ENCODE measurements around the gene ZIC5. TPM values are rescaled to one million over a fixed set of nuclear protein-coding genes. Genes with fewer than 3 reads are reported as not detected.

ZIC5 gene
- total and polyA plus RNA-seq, 8 donors, result not detected

DNA sequence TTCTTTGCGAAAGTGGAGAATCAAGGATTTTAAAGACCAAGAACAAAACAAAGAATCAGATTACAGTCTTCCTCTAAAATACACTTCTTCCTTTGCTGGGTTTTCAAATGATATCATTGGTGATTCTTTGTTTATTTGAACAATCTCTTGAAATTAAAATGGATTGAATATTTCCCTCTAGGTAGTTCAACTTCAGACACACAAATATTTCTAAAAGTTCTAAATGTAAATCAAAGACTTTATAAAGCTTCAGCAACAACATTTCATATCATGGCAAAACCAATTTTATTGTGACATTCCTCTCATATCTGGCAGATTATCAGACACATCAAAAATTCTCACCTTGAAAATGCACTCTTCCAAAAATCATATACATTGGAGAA lies 23.1 kb upstream of the ZIC5 start:
- no peak for DNase-seq
- Histone ChIP-seq H3K4me3 (no peak overlapping the region), H3K27me3 (peaks cover 55 to 98% (median 95%) of the 10 kb centered on the region in 3 donors), H3K27ac (no peak overlapping the region), H3K4me1 (peaks cover 6 to 36% (median 20%) of the 10 kb centered on the region in 4 donors), H3K9me3 (peaks cover 0 to 23% (median 10%) of the 10 kb centered on the region in 4 donors), H3K36me3 (no peaks in the 10 kb centered on the region)
- WGBS, 5 donors, result 16 to 31% (median 28%) methylated on average over 1 of the region's 1 CpG
- intact Hi-C loops (cut with DNase I; ENCODE audit: low total_unique reads), result no loop called here
- TF ChIP-seq POLR2AphosphoS5 (IDR thresholded peaks at IDR 0.05) (no peak), POLR2A (IDR thresholded peaks at IDR 0.05) (no peak), EP300 (IDR thresholded peaks at IDR 0.05) (no peak)
- TF ChIP-seq, protein P1, sequence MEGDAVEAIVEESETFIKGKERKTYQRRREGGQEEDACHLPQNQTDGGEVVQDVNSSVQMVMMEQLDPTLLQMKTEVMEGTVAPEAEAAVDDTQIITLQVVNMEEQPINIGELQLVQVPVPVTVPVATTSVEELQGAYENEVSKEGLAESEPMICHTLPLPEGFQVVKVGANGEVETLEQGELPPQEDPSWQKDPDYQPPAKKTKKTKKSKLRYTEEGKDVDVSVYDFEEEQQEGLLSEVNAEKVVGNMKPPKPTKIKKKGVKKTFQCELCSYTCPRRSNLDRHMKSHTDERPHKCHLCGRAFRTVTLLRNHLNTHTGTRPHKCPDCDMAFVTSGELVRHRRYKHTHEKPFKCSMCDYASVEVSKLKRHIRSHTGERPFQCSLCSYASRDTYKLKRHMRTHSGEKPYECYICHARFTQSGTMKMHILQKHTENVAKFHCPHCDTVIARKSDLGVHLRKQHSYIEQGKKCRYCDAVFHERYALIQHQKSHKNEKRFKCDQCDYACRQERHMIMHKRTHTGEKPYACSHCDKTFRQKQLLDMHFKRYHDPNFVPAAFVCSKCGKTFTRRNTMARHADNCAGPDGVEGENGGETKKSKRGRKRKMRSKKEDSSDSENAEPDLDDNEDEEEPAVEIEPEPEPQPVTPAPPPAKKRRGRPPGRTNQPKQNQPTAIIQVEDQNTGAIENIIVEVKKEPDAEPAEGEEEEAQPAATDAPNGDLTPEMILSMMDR (IDR thresholded peaks at IDR 0.05), result no peak

DNA sequence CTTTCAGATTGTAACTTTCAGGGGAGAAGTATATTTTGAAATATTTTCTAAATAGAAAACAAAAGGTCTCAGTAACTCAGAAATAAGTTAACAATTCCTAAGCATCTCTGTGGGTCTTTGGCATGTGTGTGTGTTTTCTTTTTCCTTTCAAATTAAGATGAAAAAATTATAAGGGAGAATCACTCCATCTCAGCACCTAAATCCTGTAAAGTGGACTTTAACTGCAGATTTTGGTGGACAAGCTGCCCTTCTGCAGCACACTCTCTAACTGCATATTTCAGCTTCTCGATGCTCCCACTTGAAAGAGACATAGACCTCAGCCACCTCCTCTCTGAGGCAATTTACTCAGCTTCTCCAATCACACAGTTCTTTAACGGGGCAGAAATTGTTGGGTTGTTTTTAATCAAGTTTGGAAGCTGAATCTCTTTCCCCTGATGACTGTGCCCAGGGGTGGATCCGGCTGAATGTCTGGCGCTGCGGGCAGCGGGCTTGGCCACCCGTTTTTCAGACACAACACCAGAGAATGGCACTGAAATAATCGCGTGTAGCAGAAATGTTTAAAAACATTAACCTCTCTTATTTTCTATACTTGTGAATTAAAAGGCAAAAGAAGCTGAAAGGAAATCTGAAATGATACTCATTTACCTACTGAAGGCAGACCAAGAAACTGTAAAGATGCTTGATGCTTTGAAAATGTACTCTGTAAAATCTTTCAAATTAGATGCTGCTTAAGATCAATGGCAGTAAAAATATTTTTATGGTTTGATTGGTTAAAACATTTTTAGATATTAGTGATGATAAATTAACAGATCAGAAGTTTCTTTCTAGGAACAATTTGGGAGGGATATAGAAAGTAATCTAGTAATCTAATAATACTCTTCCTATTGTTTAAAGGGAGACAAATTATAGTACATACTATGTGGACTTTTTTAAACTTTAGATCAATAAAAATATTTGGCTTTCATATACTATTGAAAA lies 22.4 kb upstream of the ZIC5 start:
- peaks cover 0 to 23% (median 10%) of the 10 kb centered on the region in 4 donors for H3K9me3 ChIP-seq
- no peak for TF ChIP-seq POLR2AphosphoS5 (IDR thresholded peaks at IDR 0.05)
- TF ChIP-seq POLR2A (IDR thresholded peaks at IDR 0.05), result no peak
- TF ChIP-seq, protein P1 (IDR thresholded peaks at IDR 0.05), result no peak
- TF ChIP-seq EP300 (IDR thresholded peaks at IDR 0.05), result no peak
- DNase-seq, result peak in 1 of 2 donors; percentile 10
- intact Hi-C loops (cut with DNase I; ENCODE audit: low total_unique reads), result no loop called here
- H3K36me3 ChIP-seq, result no peaks in the 10 kb centered on the region
- H3K27me3 ChIP-seq, result peaks cover 59 to 100% (median 99%) of the 10 kb centered on the region in 3 donors
- no peak overlapping the region for H3K27ac ChIP-seq
- H3K4me1 ChIP-seq, result peaks cover 7 to 43% (median 26%) of the 10 kb centered on the region in 4 donors
- 11 to 19% (median 17%) methylated on average over 9 of the region's 9 CpGs for WGBS, 5 donors
- H3K4me3 ChIP-seq, result no peak overlapping the region

DNA sequence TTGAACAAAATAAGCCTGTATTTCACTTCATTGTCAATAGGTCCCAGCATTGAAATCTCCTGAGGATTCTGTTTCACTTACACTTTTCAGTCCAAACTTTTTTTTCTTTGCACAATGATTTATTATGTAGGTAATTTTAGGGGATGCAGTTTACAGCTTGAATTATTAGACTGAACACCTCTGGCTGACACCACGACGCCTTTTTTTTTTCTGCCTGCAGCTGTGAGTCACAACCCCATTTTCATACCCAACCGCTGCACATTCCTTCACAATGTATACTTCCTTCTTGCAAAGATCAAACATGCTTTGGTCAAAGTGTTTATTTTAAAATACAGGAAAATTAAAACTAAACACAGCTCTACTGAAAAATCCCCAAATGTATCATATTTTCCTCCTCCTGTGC lies 21.4 kb upstream of the ZIC5 start:
- intact Hi-C loops (cut with DNase I; ENCODE audit: low total_unique reads), result no loop called here
- Histone ChIP-seq H3K4me1 (peaks cover 7 to 49% (median 30%) of the 10 kb centered on the region in 4 donors), H3K9me3 (peaks cover 0 to 23% (median 10%) of the 10 kb centered on the region in 4 donors), H3K27ac (no peak overlapping the region), H3K36me3 (no peaks in the 10 kb centered on the region), H3K4me3 (no peak overlapping the region), H3K27me3 (peaks cover 63 to 100% (median 100%) of the 10 kb centered on the region in 3 donors)
- WGBS, 5 donors, result 3 to 8% (median 6%) methylated on average over 3 of the region's 3 CpGs
- TF ChIP-seq EP300 (IDR thresholded peaks at IDR 0.05) (no peak), POLR2AphosphoS5 (IDR thresholded peaks at IDR 0.05) (no peak), POLR2A (IDR thresholded peaks at IDR 0.05) (no peak)
- TF ChIP-seq, protein P1 (IDR thresholded peaks at IDR 0.05), result no peak
- peak in 1 of 2 donors; percentile 12 for DNase-seq

DNA sequence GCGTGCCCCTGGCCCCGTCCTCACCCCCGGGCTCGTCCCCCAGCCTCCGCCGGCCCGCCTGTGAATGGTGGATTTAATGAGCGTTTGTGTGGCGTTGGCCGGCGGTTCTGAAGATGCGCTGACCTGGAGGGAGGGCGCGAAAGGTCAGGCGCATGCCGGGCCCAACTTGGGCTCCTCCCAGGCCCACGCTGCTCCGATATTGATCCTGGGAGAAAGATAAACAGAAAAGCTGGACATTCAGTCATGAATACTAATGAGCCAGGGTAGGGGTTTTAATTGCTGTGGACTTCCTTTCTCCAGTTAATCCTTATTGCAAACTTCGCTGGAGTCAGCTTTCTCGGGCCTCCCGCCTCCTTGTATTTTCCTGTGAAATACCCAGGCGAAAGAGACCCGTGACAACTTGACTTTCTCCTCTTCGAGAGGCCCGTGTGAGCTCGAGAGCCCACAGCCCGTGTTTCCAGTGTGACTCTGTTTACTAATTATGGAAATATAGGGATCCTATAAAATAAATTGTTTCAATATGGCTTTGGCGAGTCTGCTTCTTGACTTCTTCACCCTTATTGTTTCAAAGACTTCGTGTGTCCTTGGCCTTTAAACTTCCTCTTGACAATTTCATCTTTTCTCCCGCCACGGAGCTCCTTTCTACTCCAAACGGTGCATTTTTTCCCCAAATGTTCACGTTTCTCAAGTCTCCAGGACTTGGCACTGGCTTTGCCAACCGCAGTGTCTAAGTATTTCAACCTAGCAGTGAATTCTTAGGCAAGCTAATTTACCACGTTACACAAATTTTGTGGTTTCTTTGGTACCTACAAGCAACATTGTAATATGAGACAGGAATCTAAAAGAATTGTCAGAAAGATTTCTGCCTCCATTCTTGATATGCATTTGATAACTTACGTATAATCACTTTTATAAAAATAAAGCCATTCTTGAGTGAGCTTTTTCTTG lies 20.5 kb upstream of the ZIC5 start:
- 8 to 16% (median 12%) methylated on average over 33 to 36 of the region's 36 CpGs for WGBS, 5 donors
- Histone ChIP-seq H3K4me3 (no peak overlapping the region), H3K4me1 (peaks cover 7 to 42% (median 27%) of the 10 kb centered on the region in 4 donors)

More for the DNA sequence above, 20.5 kb upstream of the ZIC5 start:
- Histone ChIP-seq H3K27me3 (peaks cover 63 to 100% (median 100%) of the 10 kb centered on the region in 3 donors), H3K9me3 (peaks cover 0 to 16% (median 8%) of the 10 kb centered on the region in 4 donors), H3K36me3 (no peaks in the 10 kb centered on the region), H3K27ac (no peak overlapping the region)
- intact Hi-C loops (cut with DNase I; ENCODE audit: low total_unique reads), result no loop called here
- peak in 1 of 2 donors; percentile 5 for DNase-seq
- TF ChIP-seq, protein P1 (IDR thresholded peaks at IDR 0.05), result no peak
- no peak for TF ChIP-seq EP300 (IDR thresholded peaks at IDR 0.05)
